ENCODE measurements around the gene KLHL40. TPM values are rescaled to one million over a fixed set of nuclear protein-coding genes. Genes with fewer than 3 reads are reported as not detected.

The KLHL40 gene
- total and polyA plus RNA-seq, 10 of the 15 experiments (the other 5 are each of a cell fraction or from before 2014, with no cell fraction given) = not detected

- H3K79me2 ChIP-seq (ENCODE audit: control insufficient read depth, insufficient read depth, low read length) = no peaks in the 10 kb centered on the region
- no peak for ATAC-seq
- in situ Hi-C loops (cut with MboI) (no loop called here), intact Hi-C loops (cut with micrococcal nuclease; ENCODE audit: unreplicated experiment) (no loop called here)
- under 1% methylated on average over 8 of the region's 8 CpGs for WGBS (ENCODE audit: insufficient coverage, insufficient replicate concordance, low lambda C conversion rate, missing lambda C conversion rate)
- CTCF ChIA-PET = interaction anchor here (0.6 kb wide), 1 partner anchor 18 kb away, joined by 4 read pairs; no protein-coding TSS in a partner anchor
- POLR2A ChIA-PET = no interaction called here
- DNase-seq (ENCODE audit: low read depth, low spot score) = no peak
- H3K27ac ChIP-seq (ENCODE audit: control insufficient read depth, insufficient read depth) = no peak overlapping the region
- H3K9me3 ChIP-seq (replicated peaks; ENCODE audit: control insufficient read depth, insufficient read depth, low read length) = no peaks in the 10 kb centered on the region
- FAIRE-seq = no peak
- H3K27me3 ChIP-seq (replicated peaks in 1 of 2; ENCODE audit: control insufficient read depth in 2 of 2, insufficient read depth in 2 of 2, low read length in 1 of 2) = no peaks in the 10 kb centered on the region; a peak in 3 of 4 replicates
- H3K9ac ChIP-seq (ENCODE audit: control insufficient read depth, insufficient read depth, low read length) = no peak overlapping the region
- no TSS peak for BruUV-seq (replicated peaks)
- SMC1A ChIA-PET (ENCODE audit: uncharacterized antibody, unreplicated experiment) = no interaction called here
- H3K36me3 ChIP-seq (ENCODE audit: control insufficient read depth in 2 of 2, insufficient read depth in 2 of 2, low read length in 1 of 2) = no peaks in the 10 kb centered on the region
- RAD21 ChIA-PET (ENCODE audit: unreplicated experiment) = no interaction called here
- H3K4me1 ChIP-seq (ENCODE audit: control insufficient read depth, insufficient read depth, low read length) = no peaks in the 10 kb centered on the region
- H2AFZ ChIP-seq (ENCODE audit: control insufficient read depth, low read depth, low read length) = no peak overlapping the region
- no peak overlapping the region for H3K4me3 ChIP-seq
- no peaks in the 10 kb centered on the region for H4K20me1 ChIP-seq (ENCODE audit: control insufficient read depth, insufficient read depth)
- H3K4me2 ChIP-seq (ENCODE audit: control insufficient read depth, insufficient read depth) = no peak overlapping the region
- no peak for TF ChIP-seq NRF1 (conservative IDR thresholded peaks at IDR 0.05; ENCODE audit: low read depth, low read length)
- no peak for TF ChIP-seq REST (IDR thresholded peaks at IDR 0.05; ENCODE audit: low read depth, low read length)
- no peak for TF ChIP-seq PRDM15 (CRISPR knock-in tag; IDR thresholded peaks at IDR 0.05)
- TF ChIP-seq MXI1 (IDR thresholded peaks at IDR 0.05; ENCODE audit: low read depth, low read length) = no peak
- TF ChIP-seq RB1 (IDR thresholded peaks at IDR 0.05; ENCODE audit: borderline replicate concordance) = no peak
- TF ChIP-seq CHD2 (IDR thresholded peaks at IDR 0.05; ENCODE audit: borderline replicate concordance, low read depth, low read length) = no peak
- TF ChIP-seq HDGF (IDR thresholded peaks at IDR 0.05) = no peak
- TF ChIP-seq HSF1 (IDR thresholded peaks at IDR 0.05; ENCODE audit: low read depth, low read length) = no peak
- TF ChIP-seq ZNF592 (IDR thresholded peaks at IDR 0.05) = no peak
- no peak for TF ChIP-seq TCF12 (IDR thresholded peaks at IDR 0.05; ENCODE audit: low read depth, low read length)
Measured at GRCh38 chr3:42707620-42708355, 22.5 kb downstream of the KLHL40 start.
